SIG-M5 (cell line): Measurements from ENCODE around the gene ZSWIM8.

Experiments used
- DNase-seq: peaks from one replicate; lab custom pipeline; 2025; lab: John Stamatoyannopoulos, UW

ZSWIM8 gene

DNA sequence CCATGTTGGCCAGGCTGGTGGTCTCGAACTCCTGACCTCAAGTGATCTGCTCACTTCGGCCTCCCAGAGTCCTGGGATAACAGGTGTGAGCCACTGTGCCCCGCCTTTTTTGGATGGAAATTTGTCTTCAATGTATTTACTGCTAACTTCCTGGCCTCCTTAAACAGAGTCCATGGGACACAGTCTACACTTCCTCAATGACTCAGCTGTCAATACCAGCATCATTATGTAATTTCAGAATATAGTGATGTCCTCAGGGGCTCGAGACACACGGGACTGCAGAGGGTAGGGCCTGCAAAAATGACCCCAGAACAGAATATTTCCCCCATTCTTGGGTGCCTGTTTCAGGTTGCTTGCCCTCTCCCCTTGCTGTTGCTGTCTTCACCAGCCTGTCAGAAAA is 57.9 kb downstream of the ZSWIM8 start:
- no peak for DNase-seq

DNA sequence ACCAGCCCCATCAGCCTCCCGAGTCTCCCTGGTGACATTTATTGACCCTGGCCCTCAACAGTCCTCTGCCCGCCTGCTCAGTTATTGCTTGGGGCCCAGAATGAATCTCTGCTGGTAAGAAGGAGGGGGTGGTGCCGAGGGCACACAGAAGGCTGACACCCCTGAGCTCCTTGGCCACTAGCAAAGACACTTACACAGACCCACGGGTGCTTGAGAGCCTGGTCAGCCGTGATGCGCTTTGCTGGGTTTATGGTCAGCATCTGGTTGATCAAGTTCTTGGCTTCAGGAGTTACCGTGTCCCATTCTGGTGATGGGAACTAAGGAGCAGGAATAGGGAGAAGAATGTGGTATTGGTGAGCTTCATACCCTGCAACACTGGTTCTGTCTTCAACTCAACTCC is 61.6 kb downstream of the ZSWIM8 start:
- no peak for DNase-seq

DNA sequence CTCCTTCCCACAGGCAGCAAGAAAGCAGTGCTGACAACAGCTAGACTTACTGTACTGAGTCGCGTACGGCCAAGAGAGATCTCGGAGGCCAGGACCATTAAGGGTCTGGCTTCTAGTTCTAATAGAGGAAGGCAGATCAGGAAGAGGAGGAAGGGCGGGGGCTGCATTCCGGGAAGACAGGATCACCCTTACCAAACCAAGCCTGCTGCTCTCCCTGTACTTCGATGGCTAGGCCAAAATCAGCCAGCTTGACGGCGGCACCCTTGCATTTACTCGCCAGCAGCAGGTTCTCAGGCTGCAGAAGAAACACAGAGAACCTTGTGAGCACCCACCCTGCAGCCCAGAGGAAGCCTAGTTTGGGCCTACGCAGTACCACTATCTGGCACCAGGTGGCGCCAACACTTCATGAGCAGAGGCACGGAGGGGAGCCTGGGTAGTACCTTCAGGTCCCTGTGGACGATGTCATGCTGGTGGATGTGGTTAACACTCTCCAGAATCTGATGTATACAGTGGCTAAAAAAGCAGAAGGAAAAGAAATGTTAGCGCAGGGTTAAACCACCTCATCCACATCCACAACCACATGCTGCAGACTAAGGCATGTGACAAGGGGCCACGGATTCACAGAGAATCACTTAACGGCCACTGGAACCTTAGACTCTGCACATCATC is 63.5 kb downstream of the ZSWIM8 start:
- peak; percentile 76 for DNase-seq

DNA sequence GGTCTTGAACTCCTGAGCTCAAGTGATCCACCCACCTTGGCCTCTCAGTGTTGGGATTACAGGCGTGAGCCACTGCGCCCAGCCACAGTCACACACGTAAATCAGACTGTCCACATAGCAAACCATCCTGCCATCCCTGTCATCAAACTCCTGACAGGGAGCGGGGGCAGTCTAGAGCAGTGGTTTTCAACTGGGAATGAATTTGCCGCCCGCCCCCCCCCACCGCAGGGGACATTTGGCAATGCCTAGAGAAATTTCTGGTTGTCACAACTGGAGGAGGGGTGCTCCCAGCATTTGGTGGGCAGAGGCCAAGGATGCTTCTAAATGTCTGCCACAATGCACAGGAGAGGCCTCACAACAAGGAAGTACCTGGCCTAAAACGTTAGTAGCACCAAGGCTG is 64.8 kb downstream of the ZSWIM8 start:
- no peak for DNase-seq

DNA sequence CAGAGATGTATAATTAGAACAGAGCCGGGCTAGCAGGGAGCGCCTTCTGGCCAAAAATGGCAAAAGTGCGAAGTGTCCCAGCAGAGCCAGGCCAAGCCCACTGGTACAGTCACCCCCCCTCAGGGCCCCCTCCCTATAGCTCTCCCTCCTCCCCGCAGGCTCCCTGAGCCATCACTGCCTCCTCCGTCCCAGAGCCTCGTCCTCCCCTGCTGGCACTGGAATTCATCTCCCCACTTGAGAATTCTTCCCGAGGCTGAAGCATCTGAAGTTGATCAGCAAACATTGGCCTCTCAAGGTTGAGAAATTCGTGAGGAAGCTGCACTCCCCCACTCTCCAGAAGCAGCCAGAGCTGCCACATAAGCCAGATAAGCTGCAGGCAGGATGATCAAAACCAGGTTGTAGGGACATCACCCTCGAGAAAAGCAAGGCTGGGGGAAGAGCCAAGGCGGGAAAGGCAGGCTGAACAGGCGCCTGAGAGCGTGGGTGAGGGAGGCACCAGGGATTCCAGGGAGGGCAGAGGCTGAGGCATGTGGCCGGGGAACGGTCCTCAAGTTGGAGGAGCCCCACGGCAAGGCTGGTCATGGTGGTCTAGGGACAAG is 65.6 kb downstream of the ZSWIM8 start:
- no peak for DNase-seq
